ENCODE data around the gene PARD3B. TPM values are rescaled to one million over a fixed set of nuclear protein-coding genes. Genes with fewer than 3 reads are reported as not detected.

Gene PARD3B
- total and polyA plus RNA-seq, 2 experiments from 2014 or later, result 3.5 to 4.4 TPM

- ATAC-seq (no peak), DNase-seq (ENCODE audit: low spot score) (no peak)
- Histone ChIP-seq H3K79me2 (replicated peaks; ENCODE audit: insufficient read depth) (no peaks in the 10 kb centered on the region), H3K4me3 (no peak overlapping the region), H3K4me2 (no peak overlapping the region), H4K20me1 (replicated peaks; ENCODE audit: insufficient read depth) (no peaks in the 10 kb centered on the region), H3K36me3 (ENCODE audit: insufficient read depth) (no peaks in the 10 kb centered on the region), H3K27me3 (ENCODE audit: insufficient read depth) (no peaks in the 10 kb centered on the region), H3K9me2 (ENCODE audit: insufficient read depth) (peaks cover 14% of the 10 kb centered on the region), H3F3A (replicated peaks; ENCODE audit: low read depth) (no peaks in the 10 kb centered on the region), H2AFZ (no peak overlapping the region), H3K27ac (ENCODE audit: low read depth) (no peak overlapping the region), H3K4me1 (ENCODE audit: insufficient read depth) (peaks cover 7% of the 10 kb centered on the region; the same call in 1 of the 2 replicates)
- Mint-ChIP-seq H3K4me1 (peaks cover 26% of the 10 kb centered on the region), H3K27ac (no peak overlapping the region), H3K36me3 (ENCODE audit: low read depth) (no peaks in the 10 kb centered on the region), H3K4me3 (no peak overlapping the region), H3K9me3 (no peaks in the 10 kb centered on the region), H3K27me3 (ENCODE audit: insufficient read depth, low read depth, poor library complexity) (peaks cover 4% of the 10 kb centered on the region)
- TF ChIP-seq ZNF462 (CRISPR knock-in tag; IDR thresholded peaks at IDR 0.05), result no peak
- TF ChIP-seq REST (IDR thresholded peaks at IDR 0.05; ENCODE audit: unreplicated experiment), result no peak
- no peak for TF ChIP-seq ZNF331 (CRISPR knock-in tag; IDR thresholded peaks at IDR 0.05; ENCODE audit: low read depth)
- no peak for TF ChIP-seq CREB1 (CRISPR knock-in tag; IDR thresholded peaks at IDR 0.05; ENCODE audit: low read depth)
- no peak for TF ChIP-seq CTCF (conservative IDR thresholded peaks at IDR 0.05; ENCODE audit: low read depth in 2 of 2)
- TF ChIP-seq STAT1 (IDR thresholded peaks at IDR 0.05; ENCODE audit: unreplicated experiment), result no peak
- no peak for TF ChIP-seq NANOG (IDR thresholded peaks at IDR 0.05; ENCODE audit: borderline replicate concordance)
- TF ChIP-seq EZH2phosphoT487 (IDR thresholded peaks at IDR 0.05; ENCODE audit: unreplicated experiment), result no peak
- no peak for TF ChIP-seq JUNB (IDR thresholded peaks at IDR 0.05; ENCODE audit: unreplicated experiment)
- TF ChIP-seq ZNF114 (CRISPR knock-in tag; IDR thresholded peaks at IDR 0.05), result no peak
- TF ChIP-seq POLR2AphosphoS5 (IDR thresholded peaks at IDR 0.05; ENCODE audit: low read depth), result no peak
- TF ChIP-seq ETS1 (IDR thresholded peaks at IDR 0.05), result no peak
- TF ChIP-seq EZH2 (IDR thresholded peaks at IDR 0.05; ENCODE audit: low read depth, unreplicated experiment), result no peak
These were observed 911.4 kb downstream of the PARD3B start for GRCh38 chr2:205456682-205457081.
